Measurements from ENCODE around the gene NLN.

GRCh38 chr5:65876496-65876895, 154.5 kb downstream of the NLN start:
- TF ChIP-seq EZH2 (IDR thresholded peaks at IDR 0.05) (no peak), CTCF (IDR thresholded peaks at IDR 0.05) (no peak)

Measured in neural progenitor cell (in vitro differentiated cells).